ENCODE data around the gene OXT. TPM values are rescaled to one million over a fixed set of nuclear protein-coding genes. Genes with fewer than 3 reads are reported as not detected.

OXT gene
- total and polyA plus RNA-seq, 4 donors, result 0.75 to 41.6 (median 4.3) TPM

GRCh38 chr20:3068075-3068474 is 3.3 kb upstream of the OXT start:
- 78% methylated on average over 8 of the region's 8 CpGs for WGBS
- DNase-seq (ENCODE audit: low spot score), result no peak
- Histone ChIP-seq H3K9ac (ENCODE audit: low read depth in 1 of 2, low read length in 2 of 2) (no peak overlapping the region), H3K36me3 (ENCODE audit: control insufficient read depth in 4 of 4, insufficient read depth in 3 of 4, low read depth in 1 of 4, low read length in 3 of 4) (no peaks in the 10 kb centered on the region), H3K9me3 (ENCODE audit: control insufficient read depth in 4 of 4, low read length in 3 of 4) (no peaks in the 10 kb centered on the region), H3K4me3 (ENCODE audit: low read depth in 1 of 3, low read length in 3 of 3) (no peak overlapping the region), H3K27me3 (ENCODE audit: control insufficient read depth in 4 of 4, insufficient read depth in 4 of 4, low read length in 3 of 4) (peaks cover 0 to 3% (median 0%) of the 10 kb centered on the region in 4 donors), H3K4me1 (ENCODE audit: control insufficient read depth in 4 of 4, insufficient read depth in 4 of 4, low read length in 3 of 4) (peaks cover 7 to 55% (median 42%) of the 10 kb centered on the region in 4 donors), H3K27ac (ENCODE audit: low read depth in 1 of 2, low read length in 2 of 2) (peak overlapping the region; percentile 56 to 95)
- TF ChIP-seq FOXA2 (IDR thresholded peaks at IDR 0.05) (no peak), FOXA1 (IDR thresholded peaks at IDR 0.05) (no peak), JUND (IDR thresholded peaks at IDR 0.05) (no peak), CTCF (IDR thresholded peaks at IDR 0.05; ENCODE audit: low read depth, low read length, missing input control) (no peak)

GRCh38 chr20:3068986-3069900 is 2.2 kb upstream of the OXT start:
- H3K4me3 ChIP-seq (ENCODE audit: low read depth in 1 of 3, low read length in 3 of 3), result no peak overlapping the region
- H3K27ac ChIP-seq (ENCODE audit: low read depth in 1 of 2, low read length in 2 of 2), result peak overlapping the region; percentile 56 to 95
- H3K4me1 ChIP-seq (ENCODE audit: control insufficient read depth in 4 of 4, insufficient read depth in 4 of 4, low read length in 3 of 4), result peaks cover 7 to 55% (median 42%) of the 10 kb centered on the region in 4 donors
- no peak for TF ChIP-seq FOXA2 (IDR thresholded peaks at IDR 0.05)
- TF ChIP-seq HNF4G (IDR thresholded peaks at IDR 0.05), result peak; percentile 54
- TF ChIP-seq REST (IDR thresholded peaks at IDR 0.05), result peak; percentile 94
- peak; percentile 64 for TF ChIP-seq NR2F2 (IDR thresholded peaks at IDR 0.05)
- TF ChIP-seq JUND (IDR thresholded peaks at IDR 0.05), result peak; percentile 95 to 97
- TF ChIP-seq SP1 (IDR thresholded peaks at IDR 0.05), result peak; percentile 89
- TF ChIP-seq TAF1 (conservative IDR thresholded peaks at IDR 0.05), result no peak
- TF ChIP-seq GABPA (IDR thresholded peaks at IDR 0.05 in 1 of 2, conservative IDR thresholded peaks at IDR 0.05 in 1 of 2), result no peak
- TF ChIP-seq ZBTB33 (IDR thresholded peaks at IDR 0.05), result no peak
- no peak for TF ChIP-seq RAD21 (IDR thresholded peaks at IDR 0.05)
- TF ChIP-seq ATF3 (IDR thresholded peaks at IDR 0.05), result peak; percentile 89
- peak; percentile 82 to 86 for TF ChIP-seq HNF4A (conservative IDR thresholded peaks at IDR 0.05)
- TF ChIP-seq YY1 (IDR thresholded peaks at IDR 0.05), result peak; percentile 18
- TF ChIP-seq FOXA1 (IDR thresholded peaks at IDR 0.05), result no peak
- peak; percentile 30 for TF ChIP-seq MAX (IDR thresholded peaks at IDR 0.05)
- peak; percentile 98 for TF ChIP-seq RXRA (IDR thresholded peaks at IDR 0.05)
- TF ChIP-seq EGR1 (IDR thresholded peaks at IDR 0.05; ENCODE audit: low read depth in 2 of 2), result no peak
- no peak for TF ChIP-seq CTCF (IDR thresholded peaks at IDR 0.05; ENCODE audit: low read depth, low read length, missing input control)
- H3K36me3 ChIP-seq (ENCODE audit: control insufficient read depth in 4 of 4, insufficient read depth in 3 of 4, low read depth in 1 of 4, low read length in 3 of 4), result no peaks in the 10 kb centered on the region
- H3K9me3 ChIP-seq (ENCODE audit: control insufficient read depth in 4 of 4, low read length in 3 of 4), result no peaks in the 10 kb centered on the region
- H3K27me3 ChIP-seq (ENCODE audit: control insufficient read depth in 4 of 4, insufficient read depth in 4 of 4, low read length in 3 of 4), result peaks cover 0 to 3% (median 0%) of the 10 kb centered on the region in 4 donors
- no peak for DNase-seq (ENCODE audit: low spot score)
- 68% methylated on average over 8 of the region's 8 CpGs for WGBS
- H3K9ac ChIP-seq (ENCODE audit: low read depth in 1 of 2, low read length in 2 of 2), result no peak overlapping the region

Data from liver (tissue), 9 donors.